ENCODE data around the gene CAMK2D. TPM values are rescaled to one million over a fixed set of nuclear protein-coding genes. Genes with fewer than 3 reads are reported as not detected.

Gene CAMK2D
- total RNA-seq, 1 donor from 2014 or later, result 217 TPM

DNA sequence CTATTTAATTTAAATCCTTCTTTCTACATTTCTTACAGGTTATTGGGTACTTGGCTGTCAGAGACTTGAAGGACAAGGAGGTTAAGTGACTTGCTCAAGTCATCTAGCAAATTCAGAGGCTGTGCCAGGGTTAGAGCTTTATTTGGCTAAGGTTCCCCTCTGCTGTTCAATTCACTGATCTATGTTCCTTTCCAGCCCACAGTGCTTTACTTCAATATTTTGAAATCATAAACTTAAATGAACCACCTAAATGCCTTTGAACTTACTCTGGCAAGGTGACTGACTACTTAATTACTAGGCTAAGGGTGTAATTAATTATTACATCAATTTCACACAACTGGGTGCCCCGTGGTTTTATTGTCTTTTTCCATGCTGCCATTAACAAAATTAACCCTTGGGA lies 288.7 kb downstream of the CAMK2D start:
- intact Hi-C loops (cut with DNase I), result no loop called here
- no peak for DNase-seq (ENCODE audit: low spot score)

DNA sequence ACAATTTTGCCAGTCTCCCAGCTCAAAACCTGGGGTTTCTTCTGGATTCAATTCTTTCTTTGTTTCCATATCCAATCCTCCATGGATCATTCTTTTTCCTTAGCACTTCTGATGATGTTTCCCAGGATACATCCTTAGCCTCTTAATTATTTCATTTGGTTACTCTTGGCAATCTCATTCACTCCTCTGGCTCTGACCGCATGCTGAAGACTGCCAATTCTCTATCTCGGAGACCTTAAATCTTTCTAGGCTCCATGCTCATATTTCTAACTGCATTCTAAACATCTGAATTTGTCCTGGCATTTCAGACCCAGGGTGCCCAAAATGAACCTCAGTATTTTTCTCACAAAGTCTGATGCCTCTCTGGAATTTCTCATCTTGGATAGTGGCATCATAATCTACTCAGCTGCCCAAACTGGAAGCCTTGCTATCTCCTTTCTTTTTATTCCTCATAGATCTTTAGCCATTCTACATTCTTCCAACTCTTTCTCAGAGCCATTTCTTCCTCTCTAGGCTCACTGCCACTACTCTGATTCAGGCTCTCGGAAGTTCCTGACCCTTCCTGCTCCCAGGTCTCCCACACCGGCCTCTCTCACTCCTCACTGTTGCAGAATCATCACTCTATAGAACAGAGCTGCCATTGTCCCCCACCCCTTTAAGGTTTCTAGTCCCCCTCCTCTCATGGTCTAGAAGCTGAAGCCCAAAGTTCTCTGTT lies 290.2 kb downstream of the CAMK2D start:
- intact Hi-C loops (cut with DNase I), result no loop called here
- DNase-seq (ENCODE audit: low spot score), result no peak

DNA sequence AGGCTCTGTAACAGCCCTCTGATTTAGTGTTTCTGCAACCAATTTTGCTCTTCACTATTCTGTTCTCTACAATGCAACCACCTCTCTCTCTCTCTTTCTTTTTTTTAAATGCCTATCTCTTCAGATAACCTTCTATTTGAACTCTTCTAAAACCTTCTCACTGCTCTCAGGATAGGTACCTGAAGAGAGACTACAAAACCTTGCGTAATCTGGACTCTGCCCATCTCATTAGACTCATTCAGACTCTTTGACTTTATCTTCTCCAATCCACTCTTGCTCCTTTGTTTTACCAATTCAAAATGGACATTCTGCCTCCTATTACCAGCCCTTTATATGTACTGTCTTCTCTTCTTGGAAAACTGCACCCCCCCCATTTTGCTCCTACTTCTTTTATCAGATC lies 291.6 kb downstream of the CAMK2D start:
- no peak for DNase-seq (ENCODE audit: low spot score)
- intact Hi-C loops (cut with DNase I), result loop anchor here (2.0 kb wide), 2 partner anchors 25 to 71 kb away; no protein-coding TSS in a partner anchor

- intact Hi-C loops (cut with DNase I), result loop anchor here (2.0 kb wide), 2 partner anchors 24 to 72 kb away; no protein-coding TSS in a partner anchor
Observed at GRCh38 chr4:113469023-113469390, 292.5 kb downstream of the CAMK2D start.

GRCh38 chr4:113468165-113469022 lies 293.1 kb downstream of the CAMK2D start:
- intact Hi-C loops (cut with DNase I), result loop anchor here (1.0 to 2.0 kb wide), 3 partner anchors 24 to 293 kb away; partner anchors contain the start of gene CAMK2D
- peak; percentile 88 for DNase-seq (ENCODE audit: low spot score)

More at GRCh38 chr4:113469023-113469390, 292.5 kb downstream of the CAMK2D start:
- DNase-seq (ENCODE audit: low spot score), result no peak

GRCh38 chr4:113467581-113467980 lies 294.0 kb downstream of the CAMK2D start:
- no peak for DNase-seq (ENCODE audit: low spot score)
- intact Hi-C loops (cut with DNase I), result no loop called here

DNA sequence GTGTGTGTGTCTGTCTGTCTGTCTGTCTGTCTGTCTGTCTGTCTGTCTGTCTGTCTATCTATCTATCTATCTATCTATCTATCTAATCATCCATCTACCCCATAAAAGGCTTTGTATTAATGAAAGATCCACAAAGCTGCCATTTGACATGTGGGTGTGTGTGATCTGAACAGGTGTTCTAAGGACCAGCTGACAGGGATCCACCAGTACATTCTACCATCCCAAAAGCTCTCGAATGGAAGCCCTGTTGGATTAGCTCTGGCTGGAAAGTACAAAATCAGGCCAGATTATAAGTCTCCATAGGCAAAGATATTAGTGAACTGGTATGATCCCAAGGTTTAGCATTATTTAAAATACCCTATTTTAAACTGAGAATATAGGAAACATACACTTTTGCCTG lies 299.3 kb downstream of the CAMK2D start:
- intact Hi-C loops (cut with DNase I), result no loop called here
- DNase-seq (ENCODE audit: low spot score), result no peak

GRCh38 chr4:113461281-113461680 lies 300.3 kb downstream of the CAMK2D start:
- intact Hi-C loops (cut with DNase I), result no loop called here
- no peak for DNase-seq (ENCODE audit: low spot score)

- no peak for DNase-seq (ENCODE audit: low spot score)
- intact Hi-C loops (cut with DNase I), result no loop called here
Observed at GRCh38 chr4:113457886-113458285, 303.7 kb downstream of the CAMK2D start.

DNA sequence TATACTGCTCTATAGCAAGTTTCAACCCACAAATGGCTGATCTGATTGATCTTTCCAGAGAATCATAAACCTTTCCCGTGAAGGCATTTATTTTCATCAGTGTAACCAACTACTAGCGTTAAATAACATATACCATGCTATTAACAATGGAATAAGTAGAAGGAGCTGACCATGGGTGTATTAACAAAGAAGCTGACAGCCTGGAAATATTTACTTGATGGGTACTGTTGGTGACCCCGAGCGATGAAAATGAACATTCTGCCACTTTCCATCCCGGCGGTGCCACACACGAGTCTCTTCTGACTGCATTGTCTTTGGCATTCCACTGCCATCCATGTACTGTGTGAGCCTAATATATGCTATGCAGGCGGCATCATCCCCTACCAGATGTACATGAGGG lies 304.4 kb downstream of the CAMK2D start:
- intact Hi-C loops (cut with DNase I), result no loop called here

DNA sequence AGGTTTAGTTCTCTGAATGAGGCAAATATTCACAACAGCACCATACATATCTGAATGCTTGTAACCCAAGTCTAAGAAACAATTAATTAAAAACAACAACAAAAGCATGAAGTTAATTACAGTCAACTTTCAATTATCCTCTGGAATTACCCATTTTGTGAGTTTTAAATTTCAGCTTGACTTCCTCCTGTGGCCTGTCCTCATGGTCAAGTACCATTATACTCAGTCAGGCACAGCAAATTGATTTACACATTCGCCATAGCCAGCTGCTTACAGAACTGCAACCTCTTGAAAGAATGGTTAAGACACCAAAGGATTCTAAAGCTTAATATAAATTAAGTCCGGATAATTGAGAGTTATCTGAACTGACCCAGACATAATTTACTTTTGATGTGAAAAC lies 306.5 kb downstream of the CAMK2D start:
- intact Hi-C loops (cut with DNase I), result no loop called here

More for the DNA sequence above, 304.4 kb downstream of the CAMK2D start:
- DNase-seq (ENCODE audit: low spot score), result no peak

GRCh38 chr4:113452868-113453620 lies 308.5 kb downstream of the CAMK2D start:
- no peak for DNase-seq (ENCODE audit: low spot score)
- intact Hi-C loops (cut with DNase I), result no loop called here

More for the DNA sequence above, 306.5 kb downstream of the CAMK2D start:
- no peak for DNase-seq (ENCODE audit: low spot score)

GRCh38 chr4:113452152-113452551 lies 309.4 kb downstream of the CAMK2D start:
- intact Hi-C loops (cut with DNase I), result no loop called here
- DNase-seq (ENCODE audit: low spot score), result no peak

DNA sequence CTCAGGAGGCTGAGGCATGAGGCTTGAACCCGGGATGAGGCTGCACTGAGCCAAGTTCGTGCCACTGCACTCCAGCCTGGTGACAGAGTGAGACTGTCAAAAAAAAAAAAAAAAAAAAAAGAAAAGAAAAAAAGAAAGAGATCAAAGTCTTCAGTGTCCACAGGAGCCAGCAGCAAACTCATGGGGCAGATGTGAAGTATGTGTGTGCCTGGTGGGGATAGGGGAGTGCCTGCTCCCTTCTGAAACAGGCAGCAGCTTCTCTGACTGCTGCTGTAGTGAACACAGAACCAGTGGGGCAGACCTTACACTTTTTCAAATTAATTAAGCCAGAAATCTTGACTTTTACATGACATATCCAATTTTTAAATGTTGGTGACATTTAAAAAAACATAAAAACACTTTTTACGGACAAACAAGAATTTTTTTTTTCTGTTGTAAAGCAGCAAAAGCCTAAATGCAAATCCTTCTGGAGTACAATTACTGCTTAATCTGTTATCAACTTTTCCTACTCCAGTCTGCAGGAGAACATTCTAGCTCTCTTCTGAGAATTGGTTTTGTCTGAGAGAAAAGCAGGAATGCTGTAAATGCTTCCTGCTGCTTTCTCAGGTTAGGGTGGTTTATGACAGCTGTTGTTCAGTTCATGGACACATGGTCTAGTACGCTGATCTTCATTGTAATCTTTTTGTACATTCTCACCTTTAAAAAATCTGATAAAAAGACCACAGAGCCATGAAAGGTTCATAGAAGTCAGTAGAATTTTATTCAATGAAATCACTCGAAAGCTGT lies 311.1 kb downstream of the CAMK2D start:
- no peak for DNase-seq (ENCODE audit: low spot score)
- intact Hi-C loops (cut with DNase I), result no loop called here

DNA sequence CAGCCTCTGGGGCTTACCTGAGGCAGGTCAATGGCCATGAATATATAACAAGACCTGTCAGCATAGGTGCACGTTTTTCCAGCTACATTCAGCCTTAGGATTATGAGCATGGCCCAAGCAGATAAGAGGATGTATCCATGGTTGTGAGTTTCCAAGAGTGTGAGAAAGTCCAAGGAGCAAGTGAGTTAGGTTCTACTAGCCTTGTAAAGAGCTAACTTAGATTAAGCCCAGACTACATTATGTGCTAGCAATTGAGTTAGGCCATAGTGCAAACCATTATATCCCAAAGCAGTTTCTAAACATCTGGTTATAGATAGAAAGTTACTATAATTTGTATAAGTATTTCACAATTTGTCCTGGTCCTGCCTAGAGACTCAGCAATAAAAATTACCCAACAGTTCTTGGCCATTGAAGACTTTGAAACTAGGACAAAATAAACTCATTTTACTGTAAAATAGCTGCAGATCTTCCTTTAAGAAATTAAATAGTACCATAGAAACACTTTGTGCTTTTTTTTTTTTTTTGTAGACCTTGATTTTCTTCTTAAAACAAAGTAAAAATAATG lies 312.0 kb downstream of the CAMK2D start:
- intact Hi-C loops (cut with DNase I), result loop anchor here (5.0 kb wide), 1 partner anchor 313 kb away; the partner anchor contains the start of gene CAMK2D
- no peak for DNase-seq (ENCODE audit: low spot score)

- intact Hi-C loops (cut with DNase I), result loop anchor here (5.0 kb wide), 1 partner anchor 315 kb away; the partner anchor contains the start of gene CAMK2D
- DNase-seq (ENCODE audit: low spot score), result no peak
Observed at GRCh38 chr4:113447769-113448168, 313.8 kb downstream of the CAMK2D start.

DNA sequence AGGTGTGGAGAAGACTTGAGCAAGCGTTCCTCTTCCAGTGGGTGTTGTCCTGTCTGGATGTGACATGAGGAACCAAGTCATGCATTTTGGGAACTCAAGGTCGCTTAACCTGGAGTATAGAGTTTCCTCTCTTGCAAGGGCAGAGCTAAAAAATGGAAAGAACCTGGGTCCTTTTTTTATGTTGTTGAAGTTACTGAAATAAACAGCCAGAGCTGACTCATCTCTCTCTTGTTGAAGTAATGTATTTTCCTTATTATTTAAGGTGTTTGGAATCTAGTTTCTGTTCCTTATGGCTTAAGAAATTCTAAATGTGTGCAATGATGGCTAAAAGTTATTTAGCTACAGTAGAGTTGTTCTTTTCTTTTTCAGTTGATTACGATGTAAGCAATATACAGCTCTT lies 314.5 kb downstream of the CAMK2D start:
- DNase-seq (ENCODE audit: low spot score), result no peak
- intact Hi-C loops (cut with DNase I), result loop anchor here (5.0 kb wide), 1 partner anchor 315 kb away; the partner anchor contains the start of gene CAMK2D

GRCh38 chr4:113446019-113446418 lies 315.5 kb downstream of the CAMK2D start:
- intact Hi-C loops (cut with DNase I), result loop anchor here (5.0 kb wide), 1 partner anchor 316 kb away; the partner anchor contains the start of gene CAMK2D
- DNase-seq (ENCODE audit: low spot score), result no peak

All from cardiac septum (tissue), 1 donor.